ENCODE results near the gene PHF12. TPM values are rescaled to one million over a fixed set of nuclear protein-coding genes. Genes with fewer than 3 reads are reported as not detected.

The PHF12 gene
- total RNA-seq, 3 donors from 2014 or later (not counting 1 experiment from before 2014, with no cell fraction given): 163 to 177 (median 171) TPM

GRCh38 chr17:28975646-28976045 lies 24.3 kb upstream of the PHF12 start:
- Mint-ChIP-seq H3K36me3 (no peaks in the 10 kb centered on the region), H3K4me1 (no peaks in the 10 kb centered on the region), H3K4me3 (no peak overlapping the region), H3K27ac (no peak overlapping the region), H3K9me3 (no peaks in the 10 kb centered on the region), H3K27me3 (ENCODE audit: low read depth in 2 of 2) (peaks cover 0 to under 1% of the 10 kb centered on the region in 2 donors)
- intact Hi-C loops (cut with micrococcal nuclease): no loop called here
- WGBS (ENCODE audit: insufficient coverage): 86% methylated on average over 5 of the region's 5 CpGs
- Histone ChIP-seq H3K4me3 (ENCODE audit: low read length) (no peak overlapping the region), H3K36me3 (ENCODE audit: control insufficient read depth, insufficient read depth, low read length) (no peaks in the 10 kb centered on the region), H3K4me1 (ENCODE audit: control insufficient read depth, insufficient read depth, low read length) (no peaks in the 10 kb centered on the region), H3K9me3 (ENCODE audit: control insufficient read depth, insufficient read depth, low read length) (no peaks in the 10 kb centered on the region), H3K27me3 (ENCODE audit: control insufficient read depth, insufficient read depth, low read length) (no peaks in the 10 kb centered on the region), H3K27ac (ENCODE audit: low read length) (no peak overlapping the region)
- no peak for DNase-seq
- ATAC-seq: no peak
- TF ChIP-seq CTCF (IDR thresholded peaks at IDR 0.05): no peak

- Mint-ChIP-seq H3K36me3 (no peaks in the 10 kb centered on the region), H3K27ac (no peak overlapping the region), H3K4me3 (no peak overlapping the region), H3K9me3 (no peaks in the 10 kb centered on the region), H3K27me3 (ENCODE audit: low read depth in 2 of 2) (peaks cover 0 to 3% of the 10 kb centered on the region in 2 donors), H3K4me1 (no peaks in the 10 kb centered on the region)
- no peaks in the 10 kb centered on the region for H3K4me1 ChIP-seq (ENCODE audit: control insufficient read depth, insufficient read depth, low read length)
- ATAC-seq (no peak), DNase-seq (no peak)
- intact Hi-C loops (cut with micrococcal nuclease): no loop called here
- no peak overlapping the region for H3K4me3 ChIP-seq (ENCODE audit: low read length)
- no peak for TF ChIP-seq CTCF (IDR thresholded peaks at IDR 0.05)
- no peaks in the 10 kb centered on the region for H3K36me3 ChIP-seq (ENCODE audit: control insufficient read depth, insufficient read depth, low read length)
- WGBS (ENCODE audit: insufficient coverage): 92% methylated on average over 2 of the region's 2 CpGs
- no peaks in the 10 kb centered on the region for H3K27me3 ChIP-seq (ENCODE audit: control insufficient read depth, insufficient read depth, low read length)
- H3K9me3 ChIP-seq (ENCODE audit: control insufficient read depth, insufficient read depth, low read length): no peaks in the 10 kb centered on the region
- no peak overlapping the region for H3K27ac ChIP-seq (ENCODE audit: low read length)
Measured at GRCh38 chr17:28975031-28975430, 23.7 kb upstream of the PHF12 start.

- H3K27ac ChIP-seq (ENCODE audit: low read length): no peak overlapping the region
- H3K9me3 ChIP-seq (ENCODE audit: control insufficient read depth, insufficient read depth, low read length): no peaks in the 10 kb centered on the region
- no peaks in the 10 kb centered on the region for H3K4me1 ChIP-seq (ENCODE audit: control insufficient read depth, insufficient read depth, low read length)
- 77% methylated on average over 4 of the region's 4 CpGs for WGBS (ENCODE audit: insufficient coverage)
- H3K4me3 ChIP-seq (ENCODE audit: low read length): no peak overlapping the region
- H3K27me3 Mint-ChIP-seq (ENCODE audit: low read depth in 2 of 2): peaks cover 0 to 3% of the 10 kb centered on the region in 2 donors
- no peaks in the 10 kb centered on the region for H3K9me3 Mint-ChIP-seq
- no peak for DNase-seq
- no peaks in the 10 kb centered on the region for H3K36me3 Mint-ChIP-seq
- TF ChIP-seq CTCF (IDR thresholded peaks at IDR 0.05): no peak
- intact Hi-C loops (cut with micrococcal nuclease): no loop called here
- no peak for ATAC-seq
- H3K27me3 ChIP-seq (ENCODE audit: control insufficient read depth, insufficient read depth, low read length): no peaks in the 10 kb centered on the region
- no peaks in the 10 kb centered on the region for H3K4me1 Mint-ChIP-seq
- H3K4me3 Mint-ChIP-seq: no peak overlapping the region
- no peaks in the 10 kb centered on the region for H3K36me3 ChIP-seq (ENCODE audit: control insufficient read depth, insufficient read depth, low read length)
- no peak overlapping the region for H3K27ac Mint-ChIP-seq
Measured at GRCh38 chr17:28974451-28974850, 23.1 kb upstream of the PHF12 start.

- intact Hi-C loops (cut with micrococcal nuclease): no loop called here
- H3K9me3 ChIP-seq (ENCODE audit: control insufficient read depth, insufficient read depth, low read length): no peaks in the 10 kb centered on the region
- peaks cover 0 to 3% of the 10 kb centered on the region in 2 donors for H3K27me3 Mint-ChIP-seq (ENCODE audit: low read depth in 2 of 2)
- no peaks in the 10 kb centered on the region for H3K36me3 Mint-ChIP-seq
- no peaks in the 10 kb centered on the region for H3K27me3 ChIP-seq (ENCODE audit: control insufficient read depth, insufficient read depth, low read length)
- TF ChIP-seq CTCF (IDR thresholded peaks at IDR 0.05): no peak
- ATAC-seq: no peak
- DNase-seq: no peak
- no peaks in the 10 kb centered on the region for H3K4me1 Mint-ChIP-seq
- no peak overlapping the region for H3K27ac Mint-ChIP-seq
- no peaks in the 10 kb centered on the region for H3K9me3 Mint-ChIP-seq
- H3K27ac ChIP-seq (ENCODE audit: low read length): no peak overlapping the region
- no peak overlapping the region for H3K4me3 Mint-ChIP-seq
- no peak overlapping the region for H3K4me3 ChIP-seq (ENCODE audit: low read length)
- H3K4me1 ChIP-seq (ENCODE audit: control insufficient read depth, insufficient read depth, low read length): no peaks in the 10 kb centered on the region
- no peaks in the 10 kb centered on the region for H3K36me3 ChIP-seq (ENCODE audit: control insufficient read depth, insufficient read depth, low read length)
- 93% methylated on average over 2 of the region's 2 CpGs for WGBS (ENCODE audit: insufficient coverage)
Measured at GRCh38 chr17:28973425-28973824, 22.1 kb upstream of the PHF12 start.

All from natural killer cell (primary cell).